Erythroblast (primary cell): ENCODE measurements around the gene ADAM15.

Source experiments
- GATA1 ChIP-seq: IDR thresholded peaks from 2 replicates; pipeline ENCODE4 v1.6.1; 2011; ENCODE audit warnings: low read depth, mild to moderate bottlenecking, control low read depth, low read length, moderate library complexity
- POLR2A ChIP-seq: IDR thresholded peaks from 2 replicates; pipeline ENCODE4 v1.6.1; 2011; ENCODE audit warnings: mild to moderate bottlenecking, low read length

DNA sequence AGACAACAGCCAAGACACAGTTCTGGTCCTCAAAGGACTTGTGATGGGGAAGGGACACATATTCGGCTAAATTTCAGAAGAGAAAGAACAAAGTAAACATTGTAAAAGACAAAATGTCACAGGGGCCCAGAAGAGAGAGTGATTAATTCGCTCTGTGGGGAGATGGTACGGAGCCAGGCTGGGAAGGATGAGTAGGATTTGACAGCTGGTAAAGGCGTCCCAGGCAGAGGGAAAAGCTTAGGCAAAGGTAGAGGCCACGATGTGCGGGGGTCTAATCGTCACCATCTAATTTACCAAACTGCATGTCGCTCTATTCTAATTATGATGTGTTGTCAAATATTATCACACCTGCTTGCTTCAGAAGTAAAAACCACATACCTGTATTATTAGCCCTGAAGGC, 59.3 kb downstream of the ADAM15 start:
- TF ChIP-seq POLR2A = no peak
- TF ChIP-seq GATA1 = no peak
